Activated T-cell treated with anti-CD3 and anti-CD28 coated beads, Interleukin-2, amount 50 U/mL, for 1 hour (primary cell): ENCODE data around the gene MAFF.
"Not testable (repeated sequence)": the region's sequence is repeated elsewhere in the genome, so short reads cannot be mapped to it uniquely, and the experiment has no call there.

ENCODE experiments used
- DNase-seq: peaks from one replicate; pipeline ENCODE4 v3.0.0-alpha.2; 2020

The MAFF gene

GRCh38 chr22:38228326-38228872, 26.6 kb downstream of the MAFF start:
- DNase-seq = no peak

- DNase-seq = no peak
Observed at GRCh38 chr22:38228873-38229740, 27.3 kb downstream of the MAFF start.

- peak; percentile 40 for DNase-seq
Observed at GRCh38 chr22:38230108-38230825, 28.5 kb downstream of the MAFF start.

GRCh38 chr22:38230916-38231315, 29.1 kb downstream of the MAFF start:
- DNase-seq = no peak

GRCh38 chr22:38232196-38232595, 30.4 kb downstream of the MAFF start:
- no peak for DNase-seq

- DNase-seq = no peak
Observed at GRCh38 chr22:38233427-38233826, 31.6 kb downstream of the MAFF start.

- DNase-seq = not testable (repeated sequence)
Observed at GRCh38 chr22:38233856-38234255, 32.1 kb downstream of the MAFF start.

- no peak for DNase-seq
Observed at GRCh38 chr22:38235240-38235850, 33.6 kb downstream of the MAFF start.

- DNase-seq = no peak
Observed at GRCh38 chr22:38236786-38237185, 35.0 kb downstream of the MAFF start.

GRCh38 chr22:38238519-38239071, 36.8 kb downstream of the MAFF start:
- DNase-seq = no peak

- DNase-seq = no peak
Observed at GRCh38 chr22:38239101-38239761, 37.4 kb downstream of the MAFF start.

GRCh38 chr22:38240734-38241252, 39.0 kb downstream of the MAFF start:
- no peak for DNase-seq

- no peak for DNase-seq
Observed at GRCh38 chr22:38243007-38243765, 41.4 kb downstream of the MAFF start.

GRCh38 chr22:38244106-38244505, 42.3 kb downstream of the MAFF start:
- no peak for DNase-seq

GRCh38 chr22:38246046-38246658, 44.4 kb downstream of the MAFF start:
- DNase-seq = no peak

- no peak for DNase-seq
Observed at GRCh38 chr22:38246692-38247091, 44.9 kb downstream of the MAFF start.

GRCh38 chr22:38247713-38248112, 45.9 kb downstream of the MAFF start:
- no peak for DNase-seq

GRCh38 chr22:38248280-38248679, 46.5 kb downstream of the MAFF start:
- no peak for DNase-seq

- no peak for DNase-seq
Observed at GRCh38 chr22:38249301-38249700, 47.5 kb downstream of the MAFF start.

GRCh38 chr22:38249803-38250642, 48.2 kb downstream of the MAFF start:
- no peak for DNase-seq
